ENCODE results near the gene SUN3. TPM values are rescaled to one million over a fixed set of nuclear protein-coding genes. Genes with fewer than 3 reads are reported as not detected.
A peak's percentile ranks its signal among the peaks of the same experiment; 100 is the strongest.

Gene SUN3
- total RNA-seq, 2 experiments from 2014 or later = 2.9 TPM; not detected in 1

DNA sequence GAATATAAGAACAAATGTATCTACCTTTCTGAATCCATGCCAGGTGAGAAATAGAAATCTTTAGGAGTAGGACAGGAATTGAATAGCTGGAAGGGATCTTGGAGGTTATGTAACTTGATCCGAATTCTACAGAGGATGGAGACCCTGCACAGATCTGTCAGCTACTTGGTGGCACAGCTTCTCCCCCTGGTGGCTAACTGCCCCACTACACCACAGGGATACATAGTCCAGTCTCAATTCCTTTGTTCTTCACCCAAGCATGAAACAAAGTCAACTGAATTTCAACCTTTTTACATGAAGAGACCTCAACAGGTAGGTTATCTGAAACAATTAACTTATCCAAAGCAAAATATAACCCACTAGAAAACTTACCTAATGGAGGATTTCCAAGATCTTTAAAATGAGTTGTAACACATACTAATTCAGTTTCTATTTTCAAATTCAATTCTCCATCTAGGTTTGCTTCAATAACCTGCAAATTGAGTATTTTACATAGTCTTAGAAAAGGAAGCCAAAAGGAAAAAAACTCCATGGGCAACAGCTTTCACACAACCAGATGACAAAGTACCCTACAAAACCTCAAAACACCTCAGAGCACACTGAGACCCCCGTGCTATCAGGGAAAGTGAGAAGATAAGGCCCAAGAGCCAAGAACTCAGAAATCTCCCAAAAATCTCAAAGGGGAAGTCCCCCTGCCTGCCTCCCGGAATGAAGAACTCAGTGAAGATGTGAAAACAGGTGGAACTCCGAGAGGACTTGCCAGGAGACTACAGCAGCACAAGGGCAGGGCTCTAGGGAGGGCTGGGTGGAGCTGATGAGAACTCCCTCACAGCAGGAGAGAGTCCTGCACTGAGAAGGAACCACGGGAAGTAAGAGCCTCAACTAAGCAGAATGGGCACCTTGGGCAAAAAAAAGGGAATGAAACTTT lies 59.8 kb downstream of the SUN3 start:
- Histone ChIP-seq H3K27ac (ENCODE audit: low read depth, low read length, poor library complexity, severe bottlenecking) (no peak overlapping the region), H2AFZ (ENCODE audit: low read length) (no peak overlapping the region), H3K9me3 (ENCODE audit: low read length) (no peaks in the 10 kb centered on the region), H3K4me2 (ENCODE audit: low read length) (no peak overlapping the region), H3K4me3 (ENCODE audit: low read depth, low read length, poor library complexity, severe bottlenecking) (no peak overlapping the region), H3K36me3 (ENCODE audit: insufficient read depth, low read length) (peaks cover 95% of the 10 kb centered on the region), H3K4me1 (ENCODE audit: insufficient read depth, low read length, poor library complexity, severe bottlenecking) (peaks cover 4% of the 10 kb centered on the region), H4K20me1 (ENCODE audit: insufficient read depth, low read length) (no peaks in the 10 kb centered on the region), H3K79me2 (ENCODE audit: insufficient read depth, low read depth, low read length) (no peaks in the 10 kb centered on the region), H3K9me2 (ENCODE audit: insufficient read depth, low read length) (no peaks in the 10 kb centered on the region)
- no peak for TF ChIP-seq EZH2phosphoT487 (IDR thresholded peaks at IDR 0.05; ENCODE audit: borderline replicate concordance, low read depth, low read length)
- TF ChIP-seq, protein P1, sequence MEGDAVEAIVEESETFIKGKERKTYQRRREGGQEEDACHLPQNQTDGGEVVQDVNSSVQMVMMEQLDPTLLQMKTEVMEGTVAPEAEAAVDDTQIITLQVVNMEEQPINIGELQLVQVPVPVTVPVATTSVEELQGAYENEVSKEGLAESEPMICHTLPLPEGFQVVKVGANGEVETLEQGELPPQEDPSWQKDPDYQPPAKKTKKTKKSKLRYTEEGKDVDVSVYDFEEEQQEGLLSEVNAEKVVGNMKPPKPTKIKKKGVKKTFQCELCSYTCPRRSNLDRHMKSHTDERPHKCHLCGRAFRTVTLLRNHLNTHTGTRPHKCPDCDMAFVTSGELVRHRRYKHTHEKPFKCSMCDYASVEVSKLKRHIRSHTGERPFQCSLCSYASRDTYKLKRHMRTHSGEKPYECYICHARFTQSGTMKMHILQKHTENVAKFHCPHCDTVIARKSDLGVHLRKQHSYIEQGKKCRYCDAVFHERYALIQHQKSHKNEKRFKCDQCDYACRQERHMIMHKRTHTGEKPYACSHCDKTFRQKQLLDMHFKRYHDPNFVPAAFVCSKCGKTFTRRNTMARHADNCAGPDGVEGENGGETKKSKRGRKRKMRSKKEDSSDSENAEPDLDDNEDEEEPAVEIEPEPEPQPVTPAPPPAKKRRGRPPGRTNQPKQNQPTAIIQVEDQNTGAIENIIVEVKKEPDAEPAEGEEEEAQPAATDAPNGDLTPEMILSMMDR (conservative IDR thresholded peaks at IDR 0.05; ENCODE audit: low read length) = peak; percentile 99
- POLR2A ChIA-PET = interaction anchor here (0.5 to 0.8 kb wide), 2 partner anchors 9 to 1389 kb away, joined by 3 to 4 read pairs; no protein-coding TSS in a partner anchor
- CTCF ChIA-PET (ENCODE audit: unreplicated experiment) = interaction anchor here (1.0 kb wide), 1 partner anchor 25 kb away, joined by 6 read pairs; no protein-coding TSS in a partner anchor
- intact Hi-C loops (cut with micrococcal nuclease; ENCODE audit: unreplicated experiment) = loop anchor here (1.0 kb wide), 2 partner anchors 24 to 117 kb away; no protein-coding TSS in a partner anchor
- BruUV-seq (replicated peaks) = no TSS peak
- peak; percentile 66 for DNase-seq (ENCODE audit: low spot score)

DNA sequence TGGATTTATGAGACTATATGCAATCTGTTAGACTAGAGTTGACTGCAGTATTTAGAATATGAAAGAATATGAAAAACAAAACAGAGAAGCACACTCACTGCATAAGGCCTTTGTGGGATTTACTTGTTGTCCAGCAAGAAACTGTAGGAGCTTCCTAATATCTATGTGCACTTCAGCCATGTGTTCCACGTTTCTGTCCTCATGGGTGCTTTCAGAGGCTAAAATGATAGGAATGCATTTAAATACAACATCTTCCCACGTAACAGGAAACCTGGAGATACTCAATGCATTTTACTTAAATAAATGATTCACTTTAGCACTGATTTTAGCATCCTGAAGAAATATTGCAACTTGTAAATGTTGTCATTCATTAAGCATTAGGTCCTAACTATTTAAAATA lies 61.2 kb downstream of the SUN3 start:
- POLR2A ChIA-PET = interaction anchor here (0.5 to 1.0 kb wide), 5 partner anchors 10 to 1239 kb away, joined by 3 to 4 read pairs (median 3); no protein-coding TSS in a partner anchor
- Histone ChIP-seq H3K27ac (ENCODE audit: low read depth, low read length, poor library complexity, severe bottlenecking) (no peak overlapping the region), H3K9me2 (ENCODE audit: insufficient read depth, low read length) (no peaks in the 10 kb centered on the region), H3K79me2 (ENCODE audit: insufficient read depth, low read depth, low read length) (no peaks in the 10 kb centered on the region), H3K4me1 (ENCODE audit: insufficient read depth, low read length, poor library complexity, severe bottlenecking) (peaks cover 4% of the 10 kb centered on the region), H2AFZ (ENCODE audit: low read length) (no peak overlapping the region), H3K4me2 (ENCODE audit: low read length) (no peak overlapping the region), H3K9me3 (ENCODE audit: low read length) (no peaks in the 10 kb centered on the region), H4K20me1 (ENCODE audit: insufficient read depth, low read length) (no peaks in the 10 kb centered on the region), H3K4me3 (ENCODE audit: low read depth, low read length, poor library complexity, severe bottlenecking) (no peak overlapping the region), H3K36me3 (ENCODE audit: insufficient read depth, low read length) (peaks cover 95% of the 10 kb centered on the region)
- BruUV-seq (replicated peaks) = no TSS peak
- no peak for DNase-seq (ENCODE audit: low spot score)
- CTCF ChIA-PET (ENCODE audit: unreplicated experiment) = no interaction called here
- intact Hi-C loops (cut with micrococcal nuclease; ENCODE audit: unreplicated experiment) = no loop called here
- TF ChIP-seq EZH2phosphoT487 (IDR thresholded peaks at IDR 0.05; ENCODE audit: borderline replicate concordance, low read depth, low read length) = no peak
- TF ChIP-seq, protein P1 (conservative IDR thresholded peaks at IDR 0.05; ENCODE audit: low read length) = no peak

All from OCI-LY7 (cell line).